K562 (cell line): ENCODE data around the gene CD164L2. TPM values are rescaled to one million over a fixed set of nuclear protein-coding genes. Genes with fewer than 3 reads are reported as not detected.

Experiments
- ARID1B ChIP-seq: fragments of 450-650 bp; IDR thresholded peaks from 2 replicates; pipeline ENCODE4 v1.6.1; 2016; ENCODE audit warnings: antibody characterized with exemption, mild to moderate bottlenecking, inconsistent platforms
- C11orf30 ChIP-seq: fragments of 450-650 bp; IDR thresholded peaks from 2 replicates; pipeline ENCODE4 v1.6.1; 2016; ENCODE audit warnings: low read depth, mild to moderate bottlenecking
- DPF2 ChIP-seq: fragments of 450-650 bp; IDR thresholded peaks from 2 replicates; pipeline ENCODE4 v1.6.1; 2016
- FOXJ3 ChIP-seq: sonication (generic); formaldehyde crosslinking; IDR thresholded peaks from 2 replicates; pipeline ENCODE4 v1.4.0; 2020; ENCODE audit warnings: mild to moderate bottlenecking, missing genetic modification reagents
- GABPB1 ChIP-seq: sonication (generic); formaldehyde crosslinking; IDR thresholded peaks from 2 replicates; pipeline ENCODE4 v1.8.0; 2022; ENCODE audit warnings: mild to moderate bottlenecking, missing genetic modification reagents
- KAT7 ChIP-seq: sonication (generic); formaldehyde crosslinking; IDR thresholded peaks from 2 replicates; pipeline ENCODE4 v1.8.0; 2022; ENCODE audit warnings: missing genetic modification reagents, mild to moderate bottlenecking, borderline replicate concordance
- MAZ ChIP-seq, 2 experiments: fragments of 450-650 bp in 1 of 2; sonication (generic) in 1 of 2; formaldehyde crosslinking; IDR thresholded peaks in 1 of 2; conservative IDR thresholded peaks in 1 of 2; 2 replicates each; pipeline versions ENCODE4 v1.4.0 to v1.5.0; 2020; ENCODE audit warnings: mild to moderate bottlenecking in 1 of 2, missing genetic modification reagents in 1 of 2
- MTA2 ChIP-seq: fragments of 450-650 bp; IDR thresholded peaks from 2 replicates; pipeline ENCODE4 v1.6.1; 2016; ENCODE audit warnings: low read depth
- MYNN ChIP-seq, 2 experiments: sonication (generic); formaldehyde crosslinking in 1 of 2; IDR thresholded peaks; 2 replicates each; pipeline versions ENCODE4 v1.5.0 to v1.6.1; 2016 to 2020; ENCODE audit warnings: antibody characterized with exemption in 1 of 2, missing genetic modification reagents in 1 of 2
- NR2C2 ChIP-seq, 2 experiments: fragments of 200-800 bp in 1 of 2; sonication (Bioruptor generic) in 1 of 2; sonication (generic) in 1 of 2; formaldehyde crosslinking in 1 of 2; IDR thresholded peaks; 2 replicates each; pipeline versions ENCODE4 v1.6.1 to v1.8.0; 2016 to 2022; ENCODE audit warnings: mild to moderate bottlenecking in 1 of 2, missing compliant biosample characterization in 1 of 2, missing genetic modification characterization in 1 of 2, missing genetic modification reagents in 1 of 2
- NUFIP1 ChIP-seq: fragments of 450-650 bp; IDR thresholded peaks from 2 replicates; pipeline ENCODE4 v1.6.1; 2018; ENCODE audit not compliant: partially characterized antibody
- PHB ChIP-seq: fragments of 250-450 bp; sonication (Bioruptor Pico); IDR thresholded peaks from 2 replicates; pipeline ENCODE4 v1.5.0; 2021
- PHB2 ChIP-seq: fragments of 450-650 bp; IDR thresholded peaks from 2 replicates; pipeline ENCODE4 v1.6.1; 2017; ENCODE audit warnings: low read depth
- POLR2A ChIP-seq: fragments of 450-650 bp; conservative IDR thresholded peaks from 2 replicates; pipeline ENCODE4 v1.6.1; 2016
- PPARD ChIP-seq: fragments of 250-450 bp; sonication (Bioruptor Pico); IDR thresholded peaks from 2 replicates; pipeline ENCODE4 v1.8.0; 2022; ENCODE audit warnings: inconsistent platforms, mild to moderate bottlenecking, moderate library complexity
- RBFOX2 ChIP-seq: fragments of 200-400 bp; formaldehyde crosslinking; IDR thresholded peaks from 2 replicates; pipeline ENCODE4 v1.6.1; 2017; ENCODE audit warnings: low read depth, mild to moderate bottlenecking, low read length, moderate library complexity
- RBM14 ChIP-seq: fragments of 200-400 bp; formaldehyde crosslinking; IDR thresholded peaks from 2 replicates; pipeline ENCODE4 v1.6.1; 2018; ENCODE audit warnings: low read depth, mild to moderate bottlenecking, low read length, moderate library complexity, borderline replicate concordance; ENCODE audit not compliant: insufficient read depth
- RFX7 ChIP-seq: fragments of 250-450 bp; sonication (Bioruptor Pico); IDR thresholded peaks from 2 replicates; pipeline ENCODE4 v1.5.1; 2021; ENCODE audit warnings: mild to moderate bottlenecking
- SAP30 ChIP-seq: fragments of 200-600 bp; sonication (generic); IDR thresholded peaks from 2 replicates; pipeline ENCODE4 v1.6.1; 2012; ENCODE audit warnings: borderline replicate concordance, low read depth, mild to moderate bottlenecking, moderate library complexity, low read length, control low read depth, inconsistent platforms; ENCODE audit not compliant: insufficient read depth, poor library complexity, severe bottlenecking
- SMARCE1 ChIP-seq: fragments of 450-650 bp; IDR thresholded peaks from 2 replicates; pipeline ENCODE4 v1.7.1; 2016; ENCODE audit warnings: mild to moderate bottlenecking
- TCF3 ChIP-seq: sonication (generic); formaldehyde crosslinking; IDR thresholded peaks from 2 replicates; pipeline ENCODE4 v1.4.0; 2020; ENCODE audit warnings: mild to moderate bottlenecking, missing genetic modification reagents
- TEAD4 ChIP-seq, 2 experiments: sonication (generic) in 1 of 2; formaldehyde crosslinking in 1 of 2; IDR thresholded peaks; 2 replicates each; pipeline versions ENCODE4 v1.6.1 to v1.8.0; 2012 to 2022; ENCODE audit warnings: borderline replicate concordance in 1 of 2, inconsistent platforms in 1 of 2, low read length in 1 of 2, mild to moderate bottlenecking in 1 of 2, missing genetic modification reagents in 1 of 2
- ZNF274 ChIP-seq: IDR thresholded peaks from 2 replicates; pipeline ENCODE4 v1.6.1; 2011; ENCODE audit warnings: low read depth, mild to moderate bottlenecking, low read length, moderate library complexity, borderline replicate concordance
- ZNF282 ChIP-seq: sonication (generic); formaldehyde crosslinking; IDR thresholded peaks from 2 replicates; pipeline ENCODE4 v1.8.1; 2023; ENCODE audit warnings: missing genetic modification reagents
- polyA plus RNA-seq, 8 experiments: library from polyadenylated mRNA; depleted of rRNA in 4 of 8; stranded (reverse) in 5 of 8; unstranded in 3 of 8; fragments of >200 nt; fragmentation: Nextera tagmentation in 2 of 8; fragmentation: Illumina TruSeq in 1 of 8; extraction: Ambion mirVana in 2 of 8; extraction: Trizol in 1 of 8; gene quantifications; 2 replicates each; pipeline versions ENCODE4 v1.2.1 to v1.2.3, GENCODE V29; 2011 to 2014; ENCODE audit warnings: inconsistent platforms in 1 of 8, missing spikeins in 1 of 8
- total RNA-seq, 7 experiments: library from RNA; depleted of rRNA in 6 of 7; stranded (reverse); fragments of >200 nt in 6 of 7; fragmentation: Illumina TruSeq in 2 of 7; extraction: Trizol in 2 of 7; gene quantifications; 2 replicates each; pipeline versions ENCODE4 v1.2.1 to v1.2.3, GENCODE V29; 2011 to 2021; ENCODE audit warnings: low replicate concordance in 1 of 7
- TF ChIP-seq, protein P1 (sequence below): sonication (generic); formaldehyde crosslinking; IDR thresholded peaks from 2 replicates; pipeline ENCODE4 v1.8.0; 2022; ENCODE audit warnings: missing genetic modification reagents, mild to moderate bottlenecking, borderline replicate concordance
- TF ChIP-seq, protein P2 (sequence below), 3 experiments: fragments of 200-800 bp in 1 of 3; sonication (Bioruptor generic) in 1 of 3; sonication (generic) in 1 of 3; formaldehyde crosslinking in 1 of 3; IDR thresholded peaks; 2 replicates each; pipeline versions ENCODE4 v1.6.1 to v1.8.0; 2016 to 2022; ENCODE audit warnings: mild to moderate bottlenecking in 2 of 3, missing compliant biosample characterization in 2 of 3, missing genetic modification characterization in 2 of 3, missing genetic modification reagents in 1 of 3

CD164L2 gene
- total and polyA plus RNA-seq, 9 of the 15 experiments (the other 6 are each of a cell fraction or from before 2014, with no cell fraction given) = 0.08 to 0.92 (median 0.38) TPM; not detected in 1

DNA sequence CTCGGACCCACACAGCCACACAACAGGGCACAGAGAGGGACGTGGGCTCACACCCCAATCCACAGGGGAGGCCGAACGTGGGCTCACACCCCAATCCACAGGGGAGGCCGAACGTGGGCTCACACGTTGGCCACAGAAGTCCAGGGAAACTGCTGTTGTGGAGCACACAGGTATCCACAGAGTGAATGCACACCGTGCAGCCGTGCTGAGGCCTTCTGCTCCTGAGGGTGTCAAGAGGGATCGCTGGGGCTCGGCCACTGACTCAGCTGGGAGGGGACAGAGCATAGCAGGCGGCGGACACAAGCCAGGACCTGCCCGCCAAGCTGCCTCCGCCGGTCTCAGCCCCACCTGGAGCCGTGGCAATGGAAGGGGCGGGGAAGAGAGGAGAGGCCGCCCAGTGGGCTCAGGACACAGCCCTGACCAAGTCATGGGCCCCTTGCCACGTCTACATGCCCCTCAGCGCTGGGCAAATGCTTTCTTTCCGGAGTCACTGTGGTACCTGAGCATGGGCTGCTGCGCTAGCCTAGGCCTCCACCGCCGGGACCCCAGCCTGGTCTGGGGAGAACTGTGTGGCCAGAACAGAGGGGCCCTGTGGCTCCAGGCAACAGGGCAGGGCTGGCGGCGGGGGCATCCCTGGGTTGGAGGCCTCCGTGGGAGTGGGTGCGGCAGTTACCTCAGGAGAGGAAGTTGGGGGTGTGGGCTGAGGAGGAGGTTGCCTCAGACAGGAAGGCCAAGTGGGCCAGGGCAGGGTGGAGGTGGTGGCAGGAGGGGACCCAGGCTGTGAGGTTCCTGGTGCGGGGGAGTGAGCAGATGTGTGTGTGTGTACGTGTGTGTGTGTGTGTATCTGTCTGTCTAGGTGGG is 40.1 kb downstream of the CD164L2 start (continued):
- peak; percentile 62 for TF ChIP-seq ARID1B
- peak; percentile 74; the same call in 1 of the 2 replicates for TF ChIP-seq MYNN (IDR thresholded peaks at IDR 0.05)
- TF ChIP-seq MYNN (CRISPR knock-in tag; IDR thresholded peaks at IDR 0.05) = no peak
- no peak for TF ChIP-seq RFX7 (CRISPR knock-in tag)
- TF ChIP-seq TEAD4 (IDR thresholded peaks at IDR 0.05; ENCODE audit: low read length) = no peak
- TF ChIP-seq TEAD4 (CRISPR knock-in tag; IDR thresholded peaks at IDR 0.05; ENCODE audit: borderline replicate concordance) = 0 out of 2 replicates have a peak, but pooled peaks have one; percentile 75
- TF ChIP-seq, protein P1, sequence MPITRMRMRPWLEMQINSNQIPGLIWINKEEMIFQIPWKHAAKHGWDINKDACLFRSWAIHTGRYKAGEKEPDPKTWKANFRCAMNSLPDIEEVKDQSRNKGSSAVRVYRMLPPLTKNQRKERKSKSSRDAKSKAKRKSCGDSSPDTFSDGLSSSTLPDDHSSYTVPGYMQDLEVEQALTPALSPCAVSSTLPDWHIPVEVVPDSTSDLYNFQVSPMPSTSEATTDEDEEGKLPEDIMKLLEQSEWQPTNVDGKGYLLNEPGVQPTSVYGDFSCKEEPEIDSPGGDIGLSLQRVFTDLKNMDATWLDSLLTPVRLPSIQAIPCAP (CRISPR knock-in tag) = no peak
- no peak for TF ChIP-seq PHB
- TF ChIP-seq NR2C2 (CRISPR knock-in tag; IDR thresholded peaks at IDR 0.05) = peak; percentile 64; the same call in 1 of the 2 replicates
- 0 out of 2 replicates have a peak, but pooled peaks have one; percentile 15 for TF ChIP-seq NR2C2 (tag; IDR thresholded peaks at IDR 0.05)
- TF ChIP-seq NUFIP1 = peak; percentile 19
- peak; percentile 15; the same call in 1 of the 2 replicates for TF ChIP-seq GABPB1 (CRISPR knock-in tag)
- peak; percentile 49; the same call in 1 of the 2 replicates for TF ChIP-seq DPF2
- peak; percentile 2 for TF ChIP-seq SAP30
- peak; percentile 53 for TF ChIP-seq RBFOX2
- no peak for TF ChIP-seq ZNF282 (CRISPR knock-in tag)
- TF ChIP-seq, protein P2, sequence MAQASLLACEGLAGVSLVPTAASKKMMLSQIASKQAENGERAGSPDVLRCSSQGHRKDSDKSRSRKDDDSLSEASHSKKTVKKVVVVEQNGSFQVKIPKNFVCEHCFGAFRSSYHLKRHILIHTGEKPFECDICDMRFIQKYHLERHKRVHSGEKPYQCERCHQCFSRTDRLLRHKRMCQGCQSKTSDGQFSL (CRISPR knock-in tag; IDR thresholded peaks at IDR 0.05) = peak; percentile 82
- TF ChIP-seq, protein P2 (tag; IDR thresholded peaks at IDR 0.05) = no peak
- TF ChIP-seq C11orf30 = no peak
- TF ChIP-seq ZNF274 = no peak
- no peak for TF ChIP-seq RBM14
- peak; percentile 80 for TF ChIP-seq SMARCE1
- no peak for TF ChIP-seq PPARD
- TF ChIP-seq MTA2 = 0 out of 2 replicates have a peak, but pooled peaks have one; percentile 20
- 0 out of 2 replicates have a peak, but pooled peaks have one; percentile 41 for TF ChIP-seq TCF3 (CRISPR knock-in tag)
- TF ChIP-seq PHB2 = no peak
- no peak for TF ChIP-seq POLR2A
- no peak for TF ChIP-seq FOXJ3 (CRISPR knock-in tag)
- TF ChIP-seq KAT7 (CRISPR knock-in tag) = 0 out of 2 replicates have a peak, but pooled peaks have one; percentile 54
- TF ChIP-seq MAZ (CRISPR knock-in tag; conservative IDR thresholded peaks at IDR 0.05 in 1 of 2, IDR thresholded peaks at IDR 0.05 in 1 of 2) = peak in 1 of 2 experiments; percentile 29; a peak in 1 of 4 replicates
